ENCODE results near the gene ITPA. TPM values are rescaled to one million over a fixed set of nuclear protein-coding genes. Genes with fewer than 3 reads are reported as not detected.

Gene ITPA
- total RNA-seq, 2 experiments from 2014 or later = 42.3 to 49.2 TPM

GRCh38 chr20:3251806-3252205 lies 42.5 kb downstream of the ITPA start:
- DNase-seq = no peak
- CTCF ChIA-PET = interaction anchor here (0.6 kb wide), 1 partner anchor 65 kb away, joined by 5 read pairs; no protein-coding TSS in a partner anchor
- H3K4me3 Mint-ChIP-seq = no peak overlapping the region
- H3K9me3 Mint-ChIP-seq = no peaks in the 10 kb centered on the region
- peaks cover 8% of the 10 kb centered on the region for H3K4me1 Mint-ChIP-seq
- no peak overlapping the region for H3K27ac Mint-ChIP-seq
- POLR2A ChIA-PET = interaction anchor here (1.2 to 1.7 kb wide), 2 partner anchors 10 to 12 kb away, joined by 4 read pairs; partner anchors contain the start of gene SLC4A11
- peaks cover 18% of the 10 kb centered on the region for H3K27me3 Mint-ChIP-seq
- no peaks in the 10 kb centered on the region for H3K36me3 Mint-ChIP-seq (ENCODE audit: low read depth)

- CTCF ChIA-PET = no interaction called here
Observed at GRCh38 chr20:3255728-3256127, 46.4 kb downstream of the ITPA start.

GRCh38 chr20:3258429-3258828 lies 49.1 kb downstream of the ITPA start:
- DNase-seq = no peak
- POLR2A ChIA-PET = interaction anchor here (0.6 kb wide), 1 partner anchor 418 kb away, joined by 4 read pairs; no protein-coding TSS in a partner anchor
- peaks cover 7% of the 10 kb centered on the region for H3K36me3 Mint-ChIP-seq (ENCODE audit: low read depth)
- no peak overlapping the region for H3K4me3 Mint-ChIP-seq
- no peaks in the 10 kb centered on the region for H3K4me1 Mint-ChIP-seq
- no peaks in the 10 kb centered on the region for H3K27me3 Mint-ChIP-seq
- no peaks in the 10 kb centered on the region for H3K9me3 Mint-ChIP-seq
- CTCF ChIA-PET = interaction anchor here (1.1 kb wide), 1 partner anchor 10 kb away, joined by 4 read pairs; no protein-coding TSS in a partner anchor
- H3K27ac Mint-ChIP-seq = no peak overlapping the region

More at GRCh38 chr20:3255728-3256127, 46.4 kb downstream of the ITPA start:
- DNase-seq = no peak
- Mint-ChIP-seq H3K9me3 (no peaks in the 10 kb centered on the region), H3K27me3 (no peaks in the 10 kb centered on the region), H3K4me1 (no peaks in the 10 kb centered on the region), H3K36me3 (ENCODE audit: low read depth) (no peaks in the 10 kb centered on the region), H3K4me3 (no peak overlapping the region), H3K27ac (no peak overlapping the region)
- POLR2A ChIA-PET = no interaction called here

- Mint-ChIP-seq H3K36me3 (ENCODE audit: low read depth) (peaks cover 7% of the 10 kb centered on the region), H3K27me3 (no peaks in the 10 kb centered on the region), H3K4me3 (no peak overlapping the region), H3K9me3 (no peaks in the 10 kb centered on the region), H3K4me1 (no peaks in the 10 kb centered on the region), H3K27ac (no peak overlapping the region)
- ChIA-PET CTCF (interaction anchor here (0.7 to 1.8 kb wide), 3 partner anchors 9 to 51 kb away, joined by 3 to 4 read pairs (median 3); no protein-coding TSS in a partner anchor), POLR2A (no interaction called here)
- no peak for DNase-seq
Observed at GRCh38 chr20:3262566-3262965, 53.3 kb downstream of the ITPA start.

GRCh38 chr20:3270051-3270450 lies 60.8 kb downstream of the ITPA start:
- DNase-seq = no peak
- ChIA-PET CTCF (no interaction called here), POLR2A (no interaction called here)
- Mint-ChIP-seq H3K4me3 (no peak overlapping the region), H3K36me3 (ENCODE audit: low read depth) (no peaks in the 10 kb centered on the region), H3K4me1 (no peaks in the 10 kb centered on the region), H3K9me3 (no peaks in the 10 kb centered on the region), H3K27ac (no peak overlapping the region), H3K27me3 (no peaks in the 10 kb centered on the region)

GRCh38 chr20:3273371-3273770 lies 64.1 kb downstream of the ITPA start:
- Mint-ChIP-seq H3K27ac (no peak overlapping the region), H3K4me3 (no peak overlapping the region), H3K4me1 (no peaks in the 10 kb centered on the region), H3K36me3 (ENCODE audit: low read depth) (no peaks in the 10 kb centered on the region), H3K9me3 (no peaks in the 10 kb centered on the region), H3K27me3 (no peaks in the 10 kb centered on the region)
- ChIA-PET POLR2A (no interaction called here), CTCF (interaction anchor here (1.1 kb wide), 1 partner anchor 55 kb away, joined by 4 read pairs; no protein-coding TSS in a partner anchor)
- DNase-seq = no peak

Other genes with a start within 250 kb of the ITPA start
- gene GNRH2, start 165.9 kb upstream of the ITPA start, total RNA-seq = 1 to 10 TPM; 2.3 to 3.0 TPM
- gene MRPS26, start 163.4 kb upstream of the ITPA start, total RNA-seq = 10 to 100 TPM; 33.7 to 35.3 TPM
- not detected for gene OXT, start 137.9 kb upstream of the ITPA start, total RNA-seq
- gene AVP, start 124.8 kb upstream of the ITPA start, total RNA-seq = not detected
- 10 to 100 TPM; 20.1 to 20.8 TPM for gene FASTKD5, start 49.6 kb upstream of the ITPA start, total RNA-seq
- 10 to 100 TPM in 1 of 2 experiments, 1 to 10 TPM in 1; 8.4 to 10.7 TPM for gene UBOX5, start 49.6 kb upstream of the ITPA start, total RNA-seq
- 1 to 10 TPM in 1 of 2 experiments, under 1 TPM in 1; 0.90 to 1.0 TPM for gene LZTS3, start 35.9 kb upstream of the ITPA start, total RNA-seq
- 10 to 100 TPM; 66.6 to 68.3 TPM for gene DDRGK1, start 4.8 kb upstream of the ITPA start, total RNA-seq
- 1 to 10 TPM; 1.6 to 1.8 TPM for gene SLC4A11, start 29.7 kb downstream of the ITPA start, total RNA-seq
- gene DNAAF9, start 198.2 kb downstream of the ITPA start, total RNA-seq = 1 to 10 TPM; 3.5 to 3.9 TPM